Embryonic facial prominence (tissue), 1 donor: ENCODE measurements around the gene CERS3.
A peak's percentile ranks its signal among the peaks of the same experiment; 100 is the strongest.
"Not testable (repeated sequence)": the region's sequence is repeated elsewhere in the genome, so short reads cannot be mapped to it uniquely, and the experiment has no call there.

Experiments used
- DNase-seq: peaks from one replicate; pipeline ENCODE4 v3.0.0-alpha.2; 2016; ENCODE audit errors: extremely low spot score

The CERS3 gene

DNA sequence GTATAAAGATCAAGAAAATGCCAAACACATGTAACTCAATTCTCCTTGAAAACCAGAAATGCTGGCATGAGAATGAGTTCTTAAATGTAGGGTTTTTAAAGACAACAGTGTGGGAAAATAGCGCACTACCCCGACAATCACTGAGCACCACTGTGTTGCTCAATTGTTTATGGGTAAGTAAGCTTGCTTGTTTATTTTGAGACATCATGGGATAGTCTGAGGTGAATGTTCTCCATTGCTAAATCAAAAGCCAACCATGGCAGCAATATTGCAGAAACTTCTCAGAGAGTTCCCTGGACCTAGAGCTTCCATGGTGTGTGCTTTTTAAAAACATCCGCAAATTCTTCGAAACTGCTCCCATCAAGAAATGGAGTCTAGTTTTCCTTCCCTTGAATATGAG, 62.7 kb downstream of the CERS3 start:
- no peak for DNase-seq

DNA sequence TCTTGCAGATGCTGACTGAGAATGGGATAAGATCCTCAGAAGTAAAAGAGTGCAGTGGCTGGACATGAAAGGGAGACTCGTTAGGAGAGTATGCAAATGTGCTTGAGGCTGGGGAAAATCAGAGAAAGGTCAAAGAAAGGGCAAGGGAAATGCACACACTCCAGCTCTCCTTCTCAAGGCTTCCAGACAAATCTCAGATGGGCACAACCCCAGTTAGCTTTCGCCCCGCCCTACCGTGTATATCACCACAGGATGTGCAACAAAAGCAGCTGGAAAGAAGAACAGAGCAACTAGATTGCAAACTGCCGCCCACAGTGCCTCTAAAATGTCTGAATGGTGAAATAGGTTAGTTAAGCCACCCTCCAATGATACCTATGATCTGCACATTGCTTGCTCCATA, 63.9 kb downstream of the CERS3 start:
- DNase-seq = no peak

DNA sequence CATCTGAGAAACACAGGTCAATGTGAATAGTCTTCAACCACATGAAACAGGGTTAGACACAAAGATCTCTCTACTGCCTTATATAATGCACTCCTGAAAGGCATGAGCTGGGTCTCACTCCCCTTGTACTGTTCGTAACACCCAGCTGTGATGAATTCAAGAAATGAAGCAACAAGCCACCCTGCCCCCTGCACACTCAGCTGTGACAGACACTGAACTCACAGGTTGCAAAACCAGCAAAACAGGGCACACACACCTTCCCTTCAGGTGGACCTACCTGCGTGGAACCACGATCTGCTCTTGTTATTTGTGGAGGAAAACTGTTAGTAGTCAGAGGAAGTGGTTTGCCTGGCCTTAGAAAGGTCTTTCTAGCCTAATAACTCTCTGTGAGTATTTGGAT, 64.5 kb downstream of the CERS3 start:
- no peak for DNase-seq

- DNase-seq = no peak
Observed at GRCh38 chr15:100463515-100463914, 65.2 kb downstream of the CERS3 start.

DNA sequence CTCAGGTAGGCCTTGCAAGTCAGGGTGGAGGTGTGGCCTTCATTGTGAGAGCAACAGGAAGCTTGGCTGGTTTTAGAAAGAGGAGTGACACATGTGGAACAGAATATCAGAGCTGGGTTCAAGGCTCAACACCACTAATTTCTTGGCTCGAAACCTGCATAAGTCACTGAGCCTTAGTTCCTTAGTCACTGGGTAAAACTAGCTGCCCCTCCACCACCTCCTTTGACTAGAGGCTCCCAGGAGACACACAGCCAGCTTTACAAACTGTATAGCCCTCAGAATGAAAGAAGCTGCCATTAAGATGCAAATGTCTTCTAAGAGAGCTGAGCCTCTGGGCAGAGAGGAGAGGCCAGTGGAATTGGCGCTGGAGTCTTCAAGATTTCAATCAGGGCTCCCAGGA, 67.7 kb downstream of the CERS3 start:
- DNase-seq = no peak

GRCh38 chr15:100457201-100457600, 71.5 kb downstream of the CERS3 start:
- DNase-seq = no peak

DNA sequence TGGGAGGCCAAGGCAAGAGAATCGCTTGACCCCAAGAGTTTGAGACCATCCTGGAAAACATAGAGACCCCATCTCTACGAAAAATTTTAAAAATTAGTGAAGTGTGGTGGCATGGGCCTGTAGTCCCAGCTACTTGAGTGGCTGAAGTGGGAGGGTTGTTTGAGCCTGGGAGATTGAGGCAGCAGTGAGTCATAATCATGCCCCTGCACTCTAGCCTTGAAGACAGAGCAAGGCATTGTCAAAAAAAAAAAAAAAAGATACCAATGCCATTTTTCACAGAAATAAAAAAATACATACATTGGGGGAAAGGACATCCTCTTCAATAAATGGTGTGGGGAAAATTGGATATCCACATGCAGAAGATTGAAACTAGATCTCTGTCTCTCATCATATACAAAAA, 74.6 kb downstream of the CERS3 start:
- DNase-seq = no peak

DNA sequence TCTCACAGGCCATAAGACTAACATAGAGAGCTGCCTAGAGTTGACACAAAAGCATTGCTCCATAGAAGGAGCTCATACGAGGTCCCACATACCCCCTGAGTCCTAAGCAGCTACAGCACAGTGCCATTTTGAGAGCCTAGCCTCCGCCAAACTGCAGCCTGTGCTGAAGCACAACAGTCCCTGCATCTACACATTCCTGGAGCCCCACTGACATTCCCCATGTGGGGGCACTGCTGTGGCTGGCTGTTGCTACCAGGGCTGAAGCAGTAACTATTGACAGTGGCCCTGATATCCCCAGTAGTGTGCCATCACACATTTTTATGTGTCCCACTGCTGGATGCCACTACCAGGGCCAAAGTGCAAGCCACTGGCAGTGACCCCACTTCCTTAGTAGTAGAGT, 80.3 kb downstream of the CERS3 start:
- no peak for DNase-seq

GRCh38 chr15:100441063-100441462, 87.7 kb downstream of the CERS3 start:
- not testable (repeated sequence) for DNase-seq

GRCh38 chr15:100439514-100439913, 89.2 kb downstream of the CERS3 start:
- no peak for DNase-seq

- peak; percentile 83 for DNase-seq
Observed at GRCh38 chr15:100438570-100438969, 90.2 kb downstream of the CERS3 start.

GRCh38 chr15:100437261-100437660, 91.5 kb downstream of the CERS3 start:
- no peak for DNase-seq

DNA sequence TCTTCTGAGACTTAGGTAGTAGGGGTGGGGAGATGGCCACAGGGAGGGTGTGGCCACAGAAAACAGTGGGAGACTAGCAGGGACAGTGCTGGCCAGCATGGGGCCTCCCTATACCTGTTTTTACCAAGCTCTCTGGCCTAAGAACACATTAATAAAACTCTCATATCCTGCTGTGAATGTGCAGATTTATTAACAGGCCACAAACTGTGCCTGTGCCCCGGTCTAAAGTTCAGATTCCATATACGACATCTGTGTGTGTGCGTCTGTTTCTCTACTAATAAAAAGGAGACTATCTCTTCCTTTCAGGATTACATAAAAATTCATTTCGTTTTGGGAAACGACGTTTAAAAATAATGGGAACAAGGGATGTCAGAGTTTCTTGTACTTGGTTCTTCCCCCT, 94.2 kb downstream of the CERS3 start:
- DNase-seq = no peak

GRCh38 chr15:100434038-100434437, 94.7 kb downstream of the CERS3 start:
- DNase-seq = no peak

DNA sequence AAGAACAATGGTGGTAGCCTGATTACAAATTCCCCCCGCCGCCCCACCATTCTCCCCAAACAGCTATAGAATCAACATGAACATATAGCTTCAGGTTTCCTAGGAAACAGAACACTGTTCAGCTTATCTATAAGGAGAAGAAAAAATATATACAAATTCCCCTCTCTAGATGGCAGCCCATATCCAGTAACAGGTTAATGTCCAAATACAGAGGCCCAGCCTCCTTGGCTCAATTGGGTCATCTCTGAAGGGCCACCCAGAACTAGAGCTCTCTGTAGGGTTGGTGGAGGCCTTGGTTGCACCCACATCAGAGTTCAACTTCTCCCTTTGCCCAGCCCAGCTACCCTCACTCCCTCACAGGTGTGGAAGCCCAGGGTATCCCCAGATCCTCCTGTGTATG, 95.4 kb downstream of the CERS3 start:
- DNase-seq = no peak

DNA sequence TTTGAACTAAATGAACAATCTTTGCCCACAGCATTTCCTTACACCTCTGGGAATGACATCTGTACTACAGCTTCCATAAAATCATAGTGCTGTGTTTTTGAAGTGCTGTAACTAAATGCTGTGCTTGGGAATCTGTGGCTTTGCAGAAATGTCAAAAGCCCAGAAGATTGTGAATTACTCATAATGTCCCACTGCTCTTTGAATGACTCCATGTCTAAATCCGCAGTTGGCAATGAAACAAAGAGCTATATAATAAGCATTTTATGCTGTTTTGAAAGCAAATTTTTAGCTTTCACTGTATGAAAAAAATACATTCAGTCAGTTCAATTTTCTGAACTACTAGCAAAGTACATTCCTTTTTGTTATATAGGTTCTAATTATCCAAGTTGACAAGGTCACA, 98.3 kb downstream of the CERS3 start:
- DNase-seq = peak; percentile 67

- DNase-seq = no peak
Observed at GRCh38 chr15:100429116-100429728, 99.5 kb downstream of the CERS3 start.

GRCh38 chr15:100426937-100427336, 101.8 kb downstream of the CERS3 start:
- no peak for DNase-seq

DNA sequence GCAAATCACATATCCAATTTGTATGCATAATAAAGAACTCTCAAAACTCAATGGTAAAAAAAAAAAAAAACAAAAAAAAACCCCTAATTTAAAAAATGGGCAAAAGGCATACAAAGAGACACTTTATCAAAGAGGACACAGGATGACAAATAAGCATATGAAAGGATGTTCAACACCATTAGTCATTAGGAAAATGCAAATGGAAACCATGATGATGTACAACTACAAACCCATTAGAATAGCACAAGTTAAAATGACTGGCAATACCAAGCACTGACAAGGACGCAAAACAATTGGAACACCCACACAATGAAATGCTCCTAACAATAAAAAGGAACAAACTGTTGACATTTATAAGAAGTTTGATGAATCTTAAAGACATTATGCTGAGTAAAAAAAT, 123.6 kb downstream of the CERS3 start:
- DNase-seq = no peak

- DNase-seq = no peak
Observed at GRCh38 chr15:100400996-100401395, 127.8 kb downstream of the CERS3 start.

- no peak for DNase-seq
Observed at GRCh38 chr15:100394736-100395440, 133.9 kb downstream of the CERS3 start.

DNA sequence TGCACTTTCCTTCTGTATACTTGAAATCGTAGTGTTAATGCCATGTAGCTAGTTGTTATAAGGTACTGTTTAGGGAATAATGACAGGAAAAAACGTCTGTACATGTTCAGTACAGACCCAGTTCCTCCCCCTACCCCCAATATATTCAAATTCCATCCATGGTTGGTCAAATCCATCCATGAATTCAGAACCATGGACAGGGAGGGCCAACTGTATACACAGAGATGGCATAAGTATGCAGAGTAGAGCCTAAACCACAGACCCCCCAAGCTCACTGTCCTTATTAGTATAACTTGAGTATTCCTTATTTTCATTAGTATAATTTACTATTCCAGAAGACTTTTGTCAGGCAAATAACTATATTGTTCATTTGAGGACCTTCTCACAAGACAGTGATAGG, 135.7 kb downstream of the CERS3 start:
- DNase-seq = no peak

- DNase-seq = no peak
Observed at GRCh38 chr15:100385300-100386050, 143.3 kb downstream of the CERS3 start.
